Hepatocyte (in vitro differentiated cells): ENCODE results near the gene SLC34A3. TPM values are rescaled to one million over a fixed set of nuclear protein-coding genes. Genes with fewer than 3 reads are reported as not detected.

ENCODE experiments used
- DNase-seq: peaks from one replicate; pipeline ENCODE4 v3.0.0-alpha.2; 2016; ENCODE audit warnings: low spot score
- H2AFZ ChIP-seq: fragments of 200-600 bp; sonication (generic); 2 replicates; pipeline ENCODE4 v1.6.0; 2016; ENCODE audit warnings: antibody characterized with exemption, mild to moderate bottlenecking
- H3K27ac ChIP-seq: fragments of 200-600 bp; sonication (generic); 2 replicates; pipeline ENCODE4 v1.5.1; 2016; ENCODE audit warnings: mild to moderate bottlenecking
- H3K27me3 ChIP-seq: fragments of 200-600 bp; sonication (generic); 2 replicates; pipeline ENCODE4 v1.6.1; 2016
- H3K36me3 ChIP-seq: fragments of 200-600 bp; sonication (generic); replicated peaks from 2 replicates; pipeline ENCODE4 v1.5.1; 2016; ENCODE audit warnings: low read depth; ENCODE audit not compliant: insufficient read depth
- H3K4me1 ChIP-seq: fragments of 200-600 bp; sonication (generic); 2 replicates; pipeline ENCODE4 v1.5.1; 2016; ENCODE audit warnings: mild to moderate bottlenecking, moderate library complexity; ENCODE audit not compliant: insufficient read depth
- H3K4me2 ChIP-seq: fragments of 200-600 bp; sonication (generic); 2 replicates; pipeline ENCODE4 v1.6.0; 2016
- H3K4me3 ChIP-seq: fragments of 200-600 bp; sonication (generic); 2 replicates; pipeline ENCODE4 v1.5.1; 2016; ENCODE audit warnings: mild to moderate bottlenecking
- H3K79me2 ChIP-seq: fragments of 200-600 bp; sonication (generic); 2 replicates; pipeline ENCODE4 v1.6.0; 2017; ENCODE audit warnings: mild to moderate bottlenecking
- H3K9me2 ChIP-seq: fragments of 200-600 bp; sonication (generic); replicated peaks from 2 replicates; pipeline ENCODE4 v1.6.0; 2017; ENCODE audit warnings: mild to moderate bottlenecking; ENCODE audit not compliant: insufficient read depth
- H3K9me3 ChIP-seq: fragments of 200-600 bp; sonication (generic); 2 replicates; pipeline ENCODE4 v1.5.1; 2016; ENCODE audit warnings: low read depth, mild to moderate bottlenecking
- H4K20me1 ChIP-seq: fragments of 200-600 bp; sonication (generic); 2 replicates; pipeline ENCODE4 v1.6.0; 2016; ENCODE audit warnings: mild to moderate bottlenecking; ENCODE audit not compliant: insufficient read depth, poor library complexity, severe bottlenecking
- CTCF ChIP-seq: fragments of 200-600 bp; sonication (generic); IDR thresholded peaks from 2 replicates; pipeline ENCODE4 v1.5.1; 2016; ENCODE audit warnings: antibody characterized with exemption, mild to moderate bottlenecking; ENCODE audit not compliant: poor library complexity
- EZH2 ChIP-seq: fragments of 200-600 bp; sonication (generic); IDR thresholded peaks from 2 replicates; pipeline ENCODE4 v1.6.1; 2016; ENCODE audit warnings: antibody characterized with exemption, mild to moderate bottlenecking, borderline replicate concordance
- EZH2phosphoT487 ChIP-seq: fragments of 200-600 bp; sonication (generic); IDR thresholded peaks from one replicate; pipeline ENCODE4 v1.6.1; 2018; ENCODE audit warnings: antibody characterized with exemption, mild to moderate bottlenecking, low read depth, moderate library complexity; ENCODE audit not compliant: unreplicated experiment, severe bottlenecking
- WGBS: methylation state at CpG from one replicate; pipeline ENCODE4 v1.1.6; 2016; ENCODE audit warnings: low lambda C conversion rate; ENCODE audit errors: missing lambda C conversion rate; 5-methylcytosine and 5-hydroxymethylcytosine counted together
- polyA plus RNA-seq: library from polyadenylated mRNA; unstranded; fragments of >200 nt; fragmentation: Nextera tagmentation; extraction: Ambion mirVana; gene quantifications from 2 replicates; pipeline ENCODE4 v1.2.1, GENCODE V29; 2016
- total RNA-seq: library from RNA; depleted of rRNA; stranded (reverse); fragments of >200 nt; gene quantifications from 2 replicates; pipeline ENCODE4 v1.2.3, GENCODE V29; 2014

The SLC34A3 gene
- total and polyA plus RNA-seq, 2 experiments from 2014 or later = 2.7 to 4.7 TPM

- H3K27ac ChIP-seq = no peak overlapping the region
- H2AFZ ChIP-seq = no peak overlapping the region
- H4K20me1 ChIP-seq = no peaks in the 10 kb centered on the region
- no peaks in the 10 kb centered on the region for H3K79me2 ChIP-seq
- peaks cover 4% of the 10 kb centered on the region for H3K4me1 ChIP-seq
- no peaks in the 10 kb centered on the region for H3K27me3 ChIP-seq
- no peaks in the 10 kb centered on the region for H3K9me2 ChIP-seq
- no peak for DNase-seq
- H3K4me3 ChIP-seq = no peak overlapping the region
- no peak overlapping the region for H3K4me2 ChIP-seq
- no peaks in the 10 kb centered on the region for H3K9me3 ChIP-seq
- no peak for TF ChIP-seq EZH2phosphoT487
- no peak for TF ChIP-seq CTCF
- TF ChIP-seq EZH2 = no peak
- 93% methylated on average over 30 of the region's 32 CpGs for WGBS
- H3K36me3 ChIP-seq = no peaks in the 10 kb centered on the region
Observed at GRCh38 chr9:137270929-137271695, 40.4 kb downstream of the SLC34A3 start.

GRCh38 chr9:137271696-137272076 is 41.0 kb downstream of the SLC34A3 start:
- Histone ChIP-seq H3K9me3 (no peaks in the 10 kb centered on the region), H3K36me3 (no peaks in the 10 kb centered on the region), H2AFZ (no peak overlapping the region), H3K4me2 (no peak overlapping the region), H3K27me3 (no peaks in the 10 kb centered on the region), H3K27ac (no peak overlapping the region), H3K79me2 (no peaks in the 10 kb centered on the region), H3K4me1 (peaks cover 10% of the 10 kb centered on the region), H4K20me1 (no peaks in the 10 kb centered on the region), H3K9me2 (no peaks in the 10 kb centered on the region), H3K4me3 (no peak overlapping the region)
- 83% methylated on average over 1 of the region's 3 CpGs for WGBS
- no peak for TF ChIP-seq CTCF
- no peak for TF ChIP-seq EZH2phosphoT487
- TF ChIP-seq EZH2 = no peak
- no peak for DNase-seq

GRCh38 chr9:137272241-137273094 is 41.8 kb downstream of the SLC34A3 start:
- peaks cover 17% of the 10 kb centered on the region for H3K4me1 ChIP-seq
- TF ChIP-seq CTCF (no peak), EZH2 (no peak), EZH2phosphoT487 (no peak)
- DNase-seq = no peak

More at GRCh38 chr9:137272241-137273094, 41.8 kb downstream of the SLC34A3 start:
- H2AFZ ChIP-seq = no peak overlapping the region
- no peaks in the 10 kb centered on the region for H3K27me3 ChIP-seq
- no peaks in the 10 kb centered on the region for H3K79me2 ChIP-seq
- no peaks in the 10 kb centered on the region for H4K20me1 ChIP-seq
- H3K9me2 ChIP-seq = no peaks in the 10 kb centered on the region
- no peak overlapping the region for H3K4me2 ChIP-seq
- H3K4me3 ChIP-seq = no peak overlapping the region
- H3K9me3 ChIP-seq = no peaks in the 10 kb centered on the region
- H3K36me3 ChIP-seq = no peaks in the 10 kb centered on the region
- no peak overlapping the region for H3K27ac ChIP-seq
- 94% methylated on average over 30 of the region's 39 CpGs for WGBS
